ENCODE data around the gene SOS2. TPM values are rescaled to one million over a fixed set of nuclear protein-coding genes. Genes with fewer than 3 reads are reported as not detected.

The SOS2 gene
- polyA plus RNA-seq, 1 donor from 2014 or later = 25.9 TPM

GRCh38 chr14:50257732-50258131, 26.4 kb upstream of the SOS2 start:
- no peaks in the 10 kb centered on the region for H3K79me2 ChIP-seq (replicated peaks; ENCODE audit: insufficient read depth, low read length)
- TF ChIP-seq EP300 (conservative IDR thresholded peaks at IDR 0.05; ENCODE audit: poor library complexity, severe bottlenecking) (no peak), MXI1 (conservative IDR thresholded peaks at IDR 0.05; ENCODE audit: poor library complexity, severe bottlenecking) (no peak), TAF1 (IDR thresholded peaks at IDR 0.05; ENCODE audit: low read depth) (no peak), SMC3 (conservative IDR thresholded peaks at IDR 0.05; ENCODE audit: poor library complexity) (no peak), POLR2AphosphoS5 (IDR thresholded peaks at IDR 0.05) (no peak)
- H3K9me2 ChIP-seq (ENCODE audit: insufficient read depth, low read length) = no peaks in the 10 kb centered on the region
- no peaks in the 10 kb centered on the region for H3F3A ChIP-seq (ENCODE audit: insufficient read depth, low read length, poor library complexity, severe bottlenecking)
- no peaks in the 10 kb centered on the region for H3K9me3 ChIP-seq (ENCODE audit: low read length)
- no peak overlapping the region for H3K27ac ChIP-seq (ENCODE audit: low read length)
- H3K9ac ChIP-seq (ENCODE audit: low read length) = no peak overlapping the region
- H3K4me3 ChIP-seq (ENCODE audit: low read length) = no peak overlapping the region
- H4K20me1 ChIP-seq (ENCODE audit: insufficient read depth) = no peaks in the 10 kb centered on the region
- no peak overlapping the region for H3K4me2 ChIP-seq (ENCODE audit: low read length)
- H2AFZ ChIP-seq (ENCODE audit: low read depth, low read length) = no peak overlapping the region
- no peaks in the 10 kb centered on the region for H3K36me3 ChIP-seq (ENCODE audit: insufficient read depth, low read length)
- no peaks in the 10 kb centered on the region for H3K27me3 ChIP-seq (ENCODE audit: insufficient read depth, low read depth, low read length)

- H3F3A ChIP-seq (ENCODE audit: insufficient read depth, low read length, poor library complexity, severe bottlenecking) = no peaks in the 10 kb centered on the region
- no peak for TF ChIP-seq SMC3 (conservative IDR thresholded peaks at IDR 0.05; ENCODE audit: poor library complexity)
- TF ChIP-seq RAD21 (conservative IDR thresholded peaks at IDR 0.05) = no peak
- no peak for TF ChIP-seq REST (IDR thresholded peaks at IDR 0.05; ENCODE audit: borderline replicate concordance)
- no peak for TF ChIP-seq MXI1 (conservative IDR thresholded peaks at IDR 0.05; ENCODE audit: poor library complexity, severe bottlenecking)
- no peak for TF ChIP-seq POLR2AphosphoS5 (IDR thresholded peaks at IDR 0.05)
- TF ChIP-seq CTCF (IDR thresholded peaks at IDR 0.05; ENCODE audit: poor library complexity, severe bottlenecking) = no peak
- TF ChIP-seq EP300 (conservative IDR thresholded peaks at IDR 0.05; ENCODE audit: poor library complexity, severe bottlenecking) = no peak
- no peak for TF ChIP-seq TAF1 (IDR thresholded peaks at IDR 0.05; ENCODE audit: low read depth)
- TF ChIP-seq EZH2 (IDR thresholded peaks at IDR 0.05; ENCODE audit: borderline replicate concordance, insufficient read depth, low read length, poor library complexity, severe bottlenecking) = no peak
- no peak overlapping the region for H2AFZ ChIP-seq (ENCODE audit: low read depth, low read length)
- no peak overlapping the region for H3K4me3 ChIP-seq (ENCODE audit: low read length)
- no peaks in the 10 kb centered on the region for H3K27me3 ChIP-seq (ENCODE audit: insufficient read depth, low read depth, low read length)
- no peak overlapping the region for H3K4me2 ChIP-seq (ENCODE audit: low read length)
- H3K79me2 ChIP-seq (replicated peaks; ENCODE audit: insufficient read depth, low read length) = no peaks in the 10 kb centered on the region
- H3K36me3 ChIP-seq (ENCODE audit: insufficient read depth, low read length) = no peaks in the 10 kb centered on the region
- H3K27ac ChIP-seq (ENCODE audit: low read length) = no peak overlapping the region
- no peaks in the 10 kb centered on the region for H3K9me3 ChIP-seq (ENCODE audit: low read length)
- no peaks in the 10 kb centered on the region for H4K20me1 ChIP-seq (ENCODE audit: insufficient read depth)
- H3K9ac ChIP-seq (ENCODE audit: low read length) = no peak overlapping the region
- H3K9me2 ChIP-seq (ENCODE audit: insufficient read depth, low read length) = no peaks in the 10 kb centered on the region
These were observed 22.9 kb upstream of the SOS2 start for GRCh38 chr14:50254248-50254647.

All from neural cell (in vitro differentiated cells).